NCI-H2107 treated with DMSO at 0.1 percent for 48 hours (cell line): Measurements from ENCODE around the gene TMEM220.

Experiments used
- DNase-seq: peaks from one replicate; lab custom pipeline; 2025; ENCODE audit not compliant: unreplicated experiment; lab: John Stamatoyannopoulos, UW

TMEM220 gene

GRCh38 chr17:10673312-10673711, 56.5 kb downstream of the TMEM220 start:
- no peak for DNase-seq

GRCh38 chr17:10668775-10669174, 61.0 kb downstream of the TMEM220 start:
- DNase-seq, result no peak

- no peak for DNase-seq
Observed at GRCh38 chr17:10666906-10667305, 62.9 kb downstream of the TMEM220 start.

- DNase-seq, result no peak
Observed at GRCh38 chr17:10664571-10664970, 65.3 kb downstream of the TMEM220 start.
